ENCODE results near the gene CSNK2A1.

The CSNK2A1 gene

GRCh38 chr20:549722-550496 lies 6.3 kb upstream of the CSNK2A1 start:
- peaks cover 0 to 10% (median 4%) of the 10 kb centered on the region in 5 donors for H3K27me3 ChIP-seq (ENCODE audit: control insufficient read depth in 5 of 5, insufficient read depth in 4 of 5, low read length in 5 of 5)
- no peak overlapping the region for H3K9ac ChIP-seq (ENCODE audit: low read length in 5 of 5)
- H3K36me3 ChIP-seq (ENCODE audit: control insufficient read depth in 5 of 5, insufficient read depth in 5 of 5, low read length in 5 of 5), result no peaks in the 10 kb centered on the region
- H3K9me3 ChIP-seq (ENCODE audit: control insufficient read depth in 5 of 5, low read length in 5 of 5), result no peaks in the 10 kb centered on the region
- H3K27ac ChIP-seq (ENCODE audit: low read depth, low read length), result no peak overlapping the region
- no peaks in the 10 kb centered on the region for H3K4me1 ChIP-seq (ENCODE audit: control insufficient read depth in 5 of 5, insufficient read depth in 5 of 5, low read length in 5 of 5)
- H3K4me3 ChIP-seq (ENCODE audit: low read depth in 1 of 5, low read length in 5 of 5), result no peak overlapping the region

- Histone ChIP-seq H3K27ac (ENCODE audit: low read depth, low read length) (no peak overlapping the region), H3K9ac (ENCODE audit: low read length in 5 of 5) (no peak overlapping the region), H3K27me3 (ENCODE audit: control insufficient read depth in 5 of 5, insufficient read depth in 4 of 5, low read length in 5 of 5) (peaks cover 0 to 7% (median 4%) of the 10 kb centered on the region in 5 donors), H3K36me3 (ENCODE audit: control insufficient read depth in 5 of 5, insufficient read depth in 5 of 5, low read length in 5 of 5) (no peaks in the 10 kb centered on the region), H3K4me1 (ENCODE audit: control insufficient read depth in 5 of 5, insufficient read depth in 5 of 5, low read length in 5 of 5) (peaks cover 2 to 8% (median 7%) of the 10 kb centered on the region in 5 donors), H3K4me3 (ENCODE audit: low read depth in 1 of 5, low read length in 5 of 5) (no peak overlapping the region), H3K9me3 (ENCODE audit: control insufficient read depth in 5 of 5, low read length in 5 of 5) (no peaks in the 10 kb centered on the region)
These were observed 5.3 kb upstream of the CSNK2A1 start for GRCh38 chr20:548906-549305.

GRCh38 chr20:547394-547793 lies 3.8 kb upstream of the CSNK2A1 start:
- Histone ChIP-seq H3K36me3 (ENCODE audit: control insufficient read depth in 5 of 5, insufficient read depth in 5 of 5, low read length in 5 of 5) (no peaks in the 10 kb centered on the region), H3K9me3 (ENCODE audit: control insufficient read depth in 5 of 5, low read length in 5 of 5) (no peaks in the 10 kb centered on the region), H3K27ac (ENCODE audit: low read depth, low read length) (no peak overlapping the region), H3K9ac (ENCODE audit: low read length in 5 of 5) (no peak overlapping the region), H3K27me3 (ENCODE audit: control insufficient read depth in 5 of 5, insufficient read depth in 4 of 5, low read length in 5 of 5) (peaks cover 0 to 7% (median 3%) of the 10 kb centered on the region in 5 donors), H3K4me3 (ENCODE audit: low read depth in 1 of 5, low read length in 5 of 5) (no peak overlapping the region), H3K4me1 (ENCODE audit: control insufficient read depth in 5 of 5, insufficient read depth in 5 of 5, low read length in 5 of 5) (peaks cover 7 to 17% (median 16%) of the 10 kb centered on the region in 5 donors)

- no peak overlapping the region for H3K9ac ChIP-seq (ENCODE audit: low read length in 5 of 5)
- no peaks in the 10 kb centered on the region for H3K36me3 ChIP-seq (ENCODE audit: control insufficient read depth in 5 of 5, insufficient read depth in 5 of 5, low read length in 5 of 5)
- H3K4me1 ChIP-seq (ENCODE audit: control insufficient read depth in 5 of 5, insufficient read depth in 5 of 5, low read length in 5 of 5), result peaks cover 7 to 27% (median 26%) of the 10 kb centered on the region in 5 donors
- no peak overlapping the region for H3K4me3 ChIP-seq (ENCODE audit: low read depth in 1 of 5, low read length in 5 of 5)
- H3K27me3 ChIP-seq (ENCODE audit: control insufficient read depth in 5 of 5, insufficient read depth in 4 of 5, low read length in 5 of 5), result peaks cover 0 to 7% (median 0%) of the 10 kb centered on the region in 5 donors
- H3K9me3 ChIP-seq (ENCODE audit: control insufficient read depth in 5 of 5, low read length in 5 of 5), result no peaks in the 10 kb centered on the region
- no peak overlapping the region for H3K27ac ChIP-seq (ENCODE audit: low read depth, low read length)
These were observed 2.8 kb upstream of the CSNK2A1 start for GRCh38 chr20:546353-546752.

DNA sequence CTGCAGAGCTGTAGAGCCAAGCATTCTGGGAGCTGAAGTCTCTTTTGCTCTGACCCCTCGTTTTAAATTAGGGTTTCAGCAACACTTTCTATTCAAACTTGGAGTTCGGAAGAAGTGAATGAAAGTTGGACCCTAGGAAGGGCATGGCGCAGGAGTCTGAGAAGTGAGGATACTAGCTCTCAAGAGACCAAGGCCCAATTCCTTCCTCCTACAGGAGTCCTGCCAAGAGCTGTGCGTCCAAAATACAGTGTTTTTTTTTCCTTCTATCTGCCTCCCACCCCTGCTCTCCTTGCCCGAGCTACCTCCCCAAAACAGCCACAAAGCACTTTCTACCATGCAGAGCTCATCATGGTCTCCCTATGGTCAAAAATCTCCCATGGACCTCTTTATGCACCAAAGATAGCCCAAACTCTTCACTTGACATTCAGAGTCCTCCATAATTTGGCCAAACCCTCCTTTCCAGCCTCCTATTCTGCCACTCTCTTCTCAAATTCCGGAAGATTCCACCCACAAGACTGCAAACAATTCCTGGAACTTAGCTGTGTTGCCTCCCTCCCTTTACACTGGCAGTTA lies 649 bp upstream of the CSNK2A1 start:
- Histone ChIP-seq H3K36me3 (ENCODE audit: control insufficient read depth in 5 of 5, insufficient read depth in 5 of 5, low read length in 5 of 5) (no peaks in the 10 kb centered on the region), H3K4me1 (ENCODE audit: control insufficient read depth in 5 of 5, insufficient read depth in 5 of 5, low read length in 5 of 5) (peaks cover 13 to 48% (median 44%) of the 10 kb centered on the region in 5 donors), H3K4me3 (ENCODE audit: low read depth in 1 of 5, low read length in 5 of 5) (peak overlapping the region; percentile 78 to 97 (median 87)), H3K9ac (ENCODE audit: low read length in 5 of 5) (peak overlapping the region in 1 of 5 donors; percentile 7), H3K27me3 (ENCODE audit: control insufficient read depth in 5 of 5, insufficient read depth in 4 of 5, low read length in 5 of 5) (peaks cover 0 to 7% (median 0%) of the 10 kb centered on the region in 5 donors), H3K9me3 (ENCODE audit: control insufficient read depth in 5 of 5, low read length in 5 of 5) (no peaks in the 10 kb centered on the region), H3K27ac (ENCODE audit: low read depth, low read length) (peak overlapping the region; percentile 66)

DNA sequence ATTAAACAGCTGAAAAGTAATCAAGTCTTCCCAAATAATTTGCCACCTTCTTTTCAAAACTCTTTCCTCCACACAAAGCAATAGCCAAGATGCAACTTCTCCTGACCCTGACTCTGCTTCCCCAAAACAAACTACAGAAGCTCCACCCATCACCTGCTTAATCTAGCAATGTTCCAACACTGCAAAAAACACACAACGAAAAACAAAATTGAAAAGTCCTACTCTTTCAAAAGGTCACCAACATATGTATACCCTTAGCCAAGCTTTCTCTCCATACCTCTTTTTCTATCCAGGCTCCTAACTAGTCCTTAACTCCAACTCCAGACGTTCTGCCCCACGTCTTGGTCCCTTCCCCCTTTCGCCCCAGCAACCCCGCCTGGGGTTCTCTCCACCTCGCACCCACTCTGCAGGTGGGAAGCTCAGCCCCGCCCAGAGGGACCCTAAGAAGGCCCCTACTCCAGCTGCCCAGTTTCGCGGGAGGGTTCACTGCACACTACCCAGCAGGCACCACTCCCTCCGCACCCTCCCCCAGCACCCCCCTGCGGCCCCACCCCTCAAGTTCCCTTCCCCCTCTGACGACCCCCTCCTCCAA lies 717 bp downstream of the CSNK2A1 start:
- peak overlapping the region; percentile 66 for H3K27ac ChIP-seq (ENCODE audit: low read depth, low read length)
- peaks cover 13 to 51% (median 44%) of the 10 kb centered on the region in 5 donors for H3K4me1 ChIP-seq (ENCODE audit: control insufficient read depth in 5 of 5, insufficient read depth in 5 of 5, low read length in 5 of 5)
- peaks cover 0 to 7% (median 0%) of the 10 kb centered on the region in 5 donors for H3K27me3 ChIP-seq (ENCODE audit: control insufficient read depth in 5 of 5, insufficient read depth in 4 of 5, low read length in 5 of 5)
- H3K9ac ChIP-seq (ENCODE audit: low read length in 5 of 5), result peak overlapping the region in 4 of 5 donors; percentile 87 to 94 (median 94)
- H3K9me3 ChIP-seq (ENCODE audit: control insufficient read depth in 5 of 5, low read length in 5 of 5), result no peaks in the 10 kb centered on the region
- H3K4me3 ChIP-seq (ENCODE audit: low read depth in 1 of 5, low read length in 5 of 5), result peak overlapping the region; percentile 75 to 97 (median 87)
- H3K36me3 ChIP-seq (ENCODE audit: control insufficient read depth in 5 of 5, insufficient read depth in 5 of 5, low read length in 5 of 5), result no peaks in the 10 kb centered on the region

DNA sequence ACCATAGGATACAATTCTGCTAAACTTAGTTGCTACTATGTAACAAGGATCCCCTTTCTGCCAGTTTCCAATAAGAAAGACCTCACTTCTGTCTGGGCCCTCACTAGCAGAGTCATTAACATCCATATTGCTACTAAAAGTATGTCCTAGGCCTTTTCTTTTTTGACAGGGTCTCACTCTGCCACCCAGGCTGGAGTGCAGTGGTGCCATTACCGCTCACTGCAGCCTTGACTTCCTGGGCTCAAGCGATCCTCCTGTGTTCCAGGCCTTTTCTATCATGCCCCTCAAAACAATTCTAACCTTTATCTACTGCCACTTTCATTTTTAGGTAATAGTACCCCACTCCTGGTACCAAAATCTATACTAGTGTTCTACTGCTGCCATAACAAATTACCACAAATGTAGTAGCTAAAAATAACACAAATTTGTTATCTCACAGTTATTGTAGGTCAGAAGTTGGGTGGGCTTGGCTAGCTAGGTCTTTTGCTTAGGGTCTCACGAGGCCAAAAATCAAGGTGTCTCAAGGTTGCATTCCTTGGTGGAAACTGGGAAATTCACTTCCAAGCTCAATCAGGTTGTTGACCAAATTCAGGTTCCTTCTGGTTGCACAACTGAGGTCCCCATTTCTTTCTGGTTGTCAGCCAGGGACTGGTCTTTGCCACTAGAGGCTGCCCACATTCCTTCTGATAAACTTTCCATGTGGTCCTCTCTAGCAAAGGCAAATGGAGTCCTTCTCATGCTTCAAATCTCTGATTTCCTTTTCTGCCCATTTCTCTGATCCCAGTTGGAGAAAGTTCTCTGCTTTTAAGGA lies 3.0 kb downstream of the CSNK2A1 start:
- Histone ChIP-seq H3K9ac (ENCODE audit: low read length in 5 of 5) (peak overlapping the region in 1 of 5 donors; percentile 36), H3K27ac (ENCODE audit: low read depth, low read length) (peak overlapping the region; percentile 84), H3K4me3 (ENCODE audit: low read depth in 1 of 5, low read length in 5 of 5) (no peak overlapping the region), H3K27me3 (ENCODE audit: control insufficient read depth in 5 of 5, insufficient read depth in 4 of 5, low read length in 5 of 5) (peaks cover 0 to 2% (median 0%) of the 10 kb centered on the region in 5 donors), H3K36me3 (ENCODE audit: control insufficient read depth in 5 of 5, insufficient read depth in 5 of 5, low read length in 5 of 5) (no peaks in the 10 kb centered on the region), H3K9me3 (ENCODE audit: control insufficient read depth in 5 of 5, low read length in 5 of 5) (no peaks in the 10 kb centered on the region), H3K4me1 (ENCODE audit: control insufficient read depth in 5 of 5, insufficient read depth in 5 of 5, low read length in 5 of 5) (peaks cover 16 to 64% (median 55%) of the 10 kb centered on the region in 5 donors)

DNA sequence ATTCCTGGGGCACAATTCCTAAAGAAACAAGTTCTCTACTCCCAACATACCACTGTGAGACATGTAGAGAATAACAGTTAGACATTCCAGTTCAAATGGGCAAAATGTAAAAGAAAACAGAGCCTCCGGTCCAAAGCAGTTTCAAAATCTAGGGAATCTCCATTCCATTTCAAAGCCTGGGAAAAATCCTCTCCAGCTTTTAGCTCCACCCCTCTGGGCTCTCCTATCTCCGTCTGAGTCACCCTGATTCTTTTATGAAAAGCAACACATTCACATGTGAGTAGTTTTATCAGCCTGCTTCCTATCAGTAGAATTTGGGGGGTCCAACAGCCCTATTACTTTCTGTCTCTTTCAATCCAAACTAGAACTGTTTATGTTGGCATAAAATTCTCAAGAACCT lies 3.7 kb downstream of the CSNK2A1 start:
- no peak overlapping the region for H3K4me3 ChIP-seq (ENCODE audit: low read depth in 1 of 5, low read length in 5 of 5)
- H3K27me3 ChIP-seq (ENCODE audit: control insufficient read depth in 5 of 5, insufficient read depth in 4 of 5, low read length in 5 of 5), result no peaks in the 10 kb centered on the region
- peaks cover 16 to 66% (median 56%) of the 10 kb centered on the region in 5 donors for H3K4me1 ChIP-seq (ENCODE audit: control insufficient read depth in 5 of 5, insufficient read depth in 5 of 5, low read length in 5 of 5)
- peak overlapping the region in 1 of 5 donors; percentile 36 for H3K9ac ChIP-seq (ENCODE audit: low read length in 5 of 5)
- H3K27ac ChIP-seq (ENCODE audit: low read depth, low read length), result peak overlapping the region; percentile 84
- H3K9me3 ChIP-seq (ENCODE audit: control insufficient read depth in 5 of 5, low read length in 5 of 5), result no peaks in the 10 kb centered on the region
- no peaks in the 10 kb centered on the region for H3K36me3 ChIP-seq (ENCODE audit: control insufficient read depth in 5 of 5, insufficient read depth in 5 of 5, low read length in 5 of 5)

DNA sequence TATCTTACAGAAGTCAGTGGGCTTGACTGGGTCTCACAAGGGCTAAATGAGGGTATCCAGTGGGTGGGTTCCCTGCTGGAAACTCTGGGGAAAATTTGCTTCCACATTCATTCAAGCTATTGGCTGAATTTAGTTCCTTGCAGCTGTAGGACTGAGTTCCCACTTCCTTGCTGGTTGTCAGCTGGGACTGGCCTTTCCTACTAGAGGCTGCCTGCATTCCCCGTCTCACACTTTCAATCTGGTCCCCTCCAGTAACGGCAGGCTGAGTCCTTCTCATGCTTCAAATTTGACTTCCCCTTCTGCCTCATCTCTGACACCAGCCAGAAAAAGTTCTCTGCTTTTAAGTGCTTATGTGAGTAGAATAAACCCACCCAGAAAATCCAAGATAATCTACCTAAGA lies 4.4 kb downstream of the CSNK2A1 start:
- Histone ChIP-seq H3K4me3 (ENCODE audit: low read depth in 1 of 5, low read length in 5 of 5) (no peak overlapping the region), H3K36me3 (ENCODE audit: control insufficient read depth in 5 of 5, insufficient read depth in 5 of 5, low read length in 5 of 5) (no peaks in the 10 kb centered on the region), H3K9me3 (ENCODE audit: control insufficient read depth in 5 of 5, low read length in 5 of 5) (no peaks in the 10 kb centered on the region), H3K27me3 (ENCODE audit: control insufficient read depth in 5 of 5, insufficient read depth in 4 of 5, low read length in 5 of 5) (no peaks in the 10 kb centered on the region), H3K27ac (ENCODE audit: low read depth, low read length) (peak overlapping the region; percentile 84), H3K4me1 (ENCODE audit: control insufficient read depth in 5 of 5, insufficient read depth in 5 of 5, low read length in 5 of 5) (peaks cover 15 to 62% (median 52%) of the 10 kb centered on the region in 5 donors), H3K9ac (ENCODE audit: low read length in 5 of 5) (no peak overlapping the region)

All from subcutaneous abdominal adipose tissue (tissue), 5 donors.